Endothelial cell of umbilical vein (primary cell): ENCODE data around the gene ETV3. TPM values are rescaled to one million over a fixed set of nuclear protein-coding genes. Genes with fewer than 3 reads are reported as not detected.

Experiments used
- BruUV-seq: library from RNA; stranded (reverse); fragments of 400-500 nt; replicated peaks from 2 replicates; lab custom pipeline; 2021; lab: Mats Ljungman, UMichigan
- CTCF ChIA-PET: fragments of 300-600, 350-600 bp; sonication (Branson Sonifier 250); formaldehyde crosslinking; loops from one replicate; lab custom pipeline; 2021; ENCODE audit warnings: antibody characterized with exemption, inconsistent platforms; lab: Charles Lee
- POLR2A ChIA-PET: fragments of 300-600, 350-600 bp; sonication (Branson Sonifier 250); formaldehyde crosslinking; loops from one replicate; lab custom pipeline; 2021; ENCODE audit warnings: antibody characterized with exemption, inconsistent platforms; lab: Charles Lee
- DNase-seq: peaks from one replicate; pipeline ENCODE4 v3.0.0-alpha.2; 2011; ENCODE audit warnings: low read depth, low spot score
- FAIRE-seq: peaks from 2 replicates; lab custom pipeline; 2011; peaks lifted over from hg19 to GRCh38; lab: Jason Lieb, UNC
- H2AFZ ChIP-seq: 2 replicates; pipeline ENCODE4 v1.6.0; 2012; ENCODE audit warnings: low read depth, low read length, control low read depth, inconsistent platforms
- H3K27ac ChIP-seq: 2 replicates; pipeline ENCODE4 v1.5.1; 2011; ENCODE audit warnings: low read depth, mild to moderate bottlenecking, control low read depth, low read length, moderate library complexity; ENCODE audit not compliant: insufficient read depth
- H3K27me3 ChIP-seq, 2 experiments: 2 replicates each; pipeline versions ENCODE4 v1.6.0 to v1.6.1; 2011; ENCODE audit warnings: low read length in 2 of 2, mixed read lengths in 1 of 2; ENCODE audit not compliant: control insufficient read depth in 2 of 2, insufficient read depth in 2 of 2
- H3K36me3 ChIP-seq, 2 experiments: 2 replicates in 1 of 2; 3 replicates in 1 of 2; pipeline ENCODE4 v1.5.1; 2011; ENCODE audit warnings: low read length in 2 of 2, mild to moderate bottlenecking in 1 of 2, moderate library complexity in 1 of 2; ENCODE audit not compliant: control insufficient read depth in 2 of 2, insufficient read depth in 2 of 2; ENCODE audit errors: extremely low read depth in 1 of 2
- H3K4me1 ChIP-seq: 3 replicates; pipeline ENCODE4 v1.5.1; 2011; ENCODE audit warnings: mild to moderate bottlenecking, low read length; ENCODE audit not compliant: control insufficient read depth, insufficient read depth; ENCODE audit errors: extremely low read depth
- H3K4me2 ChIP-seq: 2 replicates; pipeline ENCODE4 v1.6.1; 2011; ENCODE audit warnings: low read length, control low read depth, mixed read lengths; ENCODE audit not compliant: insufficient read depth
- H3K4me3 ChIP-seq, 3 experiments: fragments of 200-600 bp in 1 of 3; sonication (generic), shearing (Covaris generic) in 1 of 3; replicated peaks in 1 of 3; 2 replicates each; pipeline ENCODE4 v1.5.1; 2011 to 2016; ENCODE audit warnings: control low read depth in 3 of 3, low read length in 3 of 3, mild to moderate bottlenecking in 2 of 3, inconsistent platforms in 1 of 3, low read depth in 1 of 3, moderate library complexity in 1 of 3; ENCODE audit not compliant: insufficient read depth in 1 of 3
- H3K79me2 ChIP-seq: 2 replicates; pipeline ENCODE4 v1.6.0; 2012; ENCODE audit warnings: low read length, inconsistent platforms; ENCODE audit not compliant: control insufficient read depth, insufficient read depth
- H3K9ac ChIP-seq: replicated peaks from 2 replicates; pipeline ENCODE3; 2011; ENCODE audit warnings: low read length, control low read depth; ENCODE audit not compliant: insufficient read depth; ENCODE audit errors: extremely low read depth
- H3K9me1 ChIP-seq: replicated peaks from 3 replicates; pipeline ENCODE4 v1.6.0; 2011; ENCODE audit warnings: mild to moderate bottlenecking, low read length; ENCODE audit not compliant: control insufficient read depth, insufficient read depth; ENCODE audit errors: extremely low read depth
- H3K9me3 ChIP-seq: replicated peaks from 2 replicates; pipeline ENCODE4 v1.5.1; 2012; ENCODE audit warnings: low read length, inconsistent platforms; ENCODE audit not compliant: control insufficient read depth, insufficient read depth
- H4K20me1 ChIP-seq: replicated peaks from 2 replicates; pipeline ENCODE3; 2011; ENCODE audit warnings: mild to moderate bottlenecking, low read length; ENCODE audit not compliant: control insufficient read depth, insufficient read depth; ENCODE audit errors: extremely low read depth
- EZH2 ChIP-seq: IDR thresholded peaks from 2 replicates; pipeline ENCODE4 v1.6.1; 2012; ENCODE audit warnings: borderline replicate concordance, low read depth, mild to moderate bottlenecking, moderate library complexity, low read length, inconsistent platforms; ENCODE audit not compliant: severe bottlenecking
- FOS ChIP-seq: IDR thresholded peaks from 2 replicates; pipeline ENCODE4 v1.6.1; 2011; ENCODE audit warnings: mild to moderate bottlenecking, low read length, moderate library complexity, borderline replicate concordance; ENCODE audit not compliant: insufficient read depth
- GATA2 ChIP-seq: IDR thresholded peaks from 2 replicates; pipeline ENCODE4 v1.7.0; 2011; ENCODE audit warnings: low read depth, mild to moderate bottlenecking, moderate library complexity, mixed read lengths, low read length; ENCODE audit not compliant: insufficient read length, insufficient read depth
- JUN ChIP-seq: IDR thresholded peaks from 2 replicates; pipeline ENCODE4 v1.6.1; 2011; ENCODE audit warnings: borderline replicate concordance, low read depth; ENCODE audit not compliant: insufficient read length, insufficient read depth
- MYC ChIP-seq: IDR thresholded peaks from one replicate; pipeline ENCODE4 v1.6.1; 2011; ENCODE audit warnings: mild to moderate bottlenecking, low read depth, low read length
- POLR2A ChIP-seq: IDR thresholded peaks from 2 replicates; pipeline ENCODE4 v1.6.1; 2012; ENCODE audit warnings: low read depth, mild to moderate bottlenecking, control low read depth, low read length
- POLR2AphosphoS5 ChIP-seq: IDR thresholded peaks from 2 replicates; pipeline ENCODE4 v1.6.1; 2012; ENCODE audit warnings: low read depth, mild to moderate bottlenecking, control low read depth, low read length, moderate library complexity; ENCODE audit not compliant: insufficient read depth
- dilution Hi-C: fragments of 300-500 bp; cut with MboI; formaldehyde crosslinking; loops from one replicate; pipeline ENCODE4 v1.15.0; 2019; ENCODE audit warnings: low sequenced_read_pairs; ENCODE audit not compliant: extremely low pct_ligation_motif_present
- intact Hi-C: fragments of 100-400 bp; cut with micrococcal nuclease; formaldehyde crosslinking; loops from one replicate; pipeline ENCODE4 v1.10.0; 2022
- polyA plus RNA-seq, 4 experiments: library from polyadenylated mRNA; depleted of rRNA in 3 of 4; stranded (reverse) in 3 of 4; unstranded in 1 of 4; fragments of >200 nt; gene quantifications; 2 replicates each; pipeline versions ENCODE4 v1.2.1 to v1.2.3, GENCODE V29; 2011 to 2012; ENCODE audit warnings: missing spikeins in 1 of 4
- total RNA-seq: library from RNA; stranded (reverse); gene quantifications from 2 replicates; pipeline ENCODE4 v1.2.3, GENCODE V29; 2021
- TF ChIP-seq, protein P1 (sequence below): IDR thresholded peaks from 2 replicates; pipeline ENCODE4 v1.6.1; 2011; ENCODE audit not compliant: insufficient read depth, insufficient read length
- TF ChIP-seq, protein P2 (sequence below), 2 donors: IDR thresholded peaks; 1 replicate in 1 of 2; 2 replicates in 1 of 2; pipeline ENCODE4 v1.5.1; 2011; ENCODE audit warnings: low read length in 2 of 2, mild to moderate bottlenecking in 2 of 2, moderate library complexity in 2 of 2, control low read depth in 1 of 2, inconsistent platforms in 1 of 2, low read depth in 1 of 2; ENCODE audit not compliant: insufficient read depth in 1 of 2; ENCODE audit errors: extremely low read depth in 1 of 2

The ETV3 gene
- total and polyA plus RNA-seq, 2 donors (not counting 3 experiments of a cell fraction or from before 2014, with no cell fraction given), result 6.8 to 22.3 TPM

DNA sequence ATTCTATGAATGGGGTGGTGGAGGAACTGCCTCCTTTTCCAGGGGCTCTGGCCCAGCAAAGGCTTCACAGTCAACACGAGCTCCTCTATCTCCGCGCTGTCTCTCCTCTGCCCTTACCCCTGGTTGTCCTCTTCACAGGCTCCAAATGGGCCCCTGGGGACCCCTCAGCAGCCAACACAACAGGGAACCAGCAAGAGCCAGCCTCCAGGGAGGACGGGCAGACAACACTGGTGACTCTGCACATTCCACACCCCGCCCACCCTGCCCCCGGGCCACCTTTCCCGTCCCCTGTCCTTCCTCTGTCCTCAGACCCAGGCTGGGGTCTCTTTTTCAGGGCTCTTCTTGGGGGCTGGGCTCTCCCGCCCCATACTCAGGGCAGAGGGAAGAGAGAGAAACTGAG, 17.5 kb upstream of the ETV3 start:
- intact Hi-C loops (loop anchor here (1.0 to 5.0 kb wide), 5 partner anchors 17 to 228 kb away; partner anchors contain the start of genes ARHGEF11 and ETV3), dilution Hi-C loops (no loop called here)
- Histone ChIP-seq H3K4me1 (peaks cover 23% of the 10 kb centered on the region), H3K27ac (no peak overlapping the region), H3K79me2 (no peaks in the 10 kb centered on the region), H3K4me2 (no peak overlapping the region), H2AFZ (peak overlapping the region; percentile 58), H3K9me3 (no peaks in the 10 kb centered on the region), H3K9me1 (no peaks in the 10 kb centered on the region), H3K27me3 (peaks cover 5 to 7% of the 10 kb centered on the region in 2 experiments), H4K20me1 (no peaks in the 10 kb centered on the region), H3K36me3 (no peaks in the 10 kb centered on the region), H3K9ac (no peak overlapping the region), H3K4me3 (no peak overlapping the region)
- no peak for FAIRE-seq
- CTCF ChIA-PET, result interaction anchor here (0.7 to 14.5 kb wide), 25 partner anchors 9 to 317 kb away, joined by 3 to 1121 read pairs (median 6); partner anchors contain the start of gene ETV3
- POLR2A ChIA-PET, result interaction anchor here (0.6 to 1.5 kb wide), 3 partner anchors 17 to 66 kb away, joined by 4 to 7 read pairs (median 7); partner anchors contain the start of gene ETV3
- TF ChIP-seq POLR2AphosphoS5 (no peak), JUN (no peak), FOS (no peak), GATA2 (no peak)
- TF ChIP-seq, protein P1, sequence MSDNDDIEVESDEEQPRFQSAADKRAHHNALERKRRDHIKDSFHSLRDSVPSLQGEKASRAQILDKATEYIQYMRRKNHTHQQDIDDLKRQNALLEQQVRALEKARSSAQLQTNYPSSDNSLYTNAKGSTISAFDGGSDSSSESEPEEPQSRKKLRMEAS, result no peak
- no peak for DNase-seq
- BruUV-seq, result no TSS peak

DNA sequence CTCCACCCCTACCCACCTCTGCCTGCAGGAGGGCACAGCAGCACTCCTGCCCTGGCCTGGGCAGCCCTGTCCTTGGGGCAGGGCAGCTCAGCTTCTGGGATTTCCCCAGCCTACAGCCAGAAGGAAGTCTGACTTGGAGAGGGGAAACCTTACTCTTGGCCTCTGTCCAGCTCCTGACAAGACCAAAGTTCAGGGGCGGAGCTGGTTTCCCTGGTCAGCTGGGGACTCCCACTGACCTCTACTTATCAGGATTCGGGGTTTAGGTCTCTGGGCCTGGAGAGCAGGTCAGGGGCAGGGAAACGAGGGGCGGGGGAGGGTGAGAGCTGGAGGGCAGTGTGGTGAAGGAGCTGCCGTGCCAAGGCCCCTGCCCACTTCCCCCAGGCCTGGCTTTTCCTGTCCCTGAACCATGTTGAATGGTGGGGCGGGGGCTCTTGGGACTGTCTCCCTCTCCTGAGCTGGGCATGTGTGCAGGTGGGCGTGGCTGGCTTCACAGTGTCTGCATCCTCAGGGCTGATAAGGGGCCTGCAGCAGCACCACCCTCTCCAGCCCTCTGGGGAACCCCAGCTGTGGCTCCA, 16.8 kb upstream of the ETV3 start:
- FAIRE-seq, result peak; percentile 95
- peak overlapping the region; percentile 48 for H2AFZ ChIP-seq
- no peaks in the 10 kb centered on the region for H3K36me3 ChIP-seq
- TF ChIP-seq FOS (no peak), POLR2AphosphoS5 (no peak), MYC (no peak), EZH2 (no peak), POLR2A (no peak), GATA2 (no peak), JUN (no peak)
- TF ChIP-seq, protein P1, result no peak
- TF ChIP-seq, protein P2, sequence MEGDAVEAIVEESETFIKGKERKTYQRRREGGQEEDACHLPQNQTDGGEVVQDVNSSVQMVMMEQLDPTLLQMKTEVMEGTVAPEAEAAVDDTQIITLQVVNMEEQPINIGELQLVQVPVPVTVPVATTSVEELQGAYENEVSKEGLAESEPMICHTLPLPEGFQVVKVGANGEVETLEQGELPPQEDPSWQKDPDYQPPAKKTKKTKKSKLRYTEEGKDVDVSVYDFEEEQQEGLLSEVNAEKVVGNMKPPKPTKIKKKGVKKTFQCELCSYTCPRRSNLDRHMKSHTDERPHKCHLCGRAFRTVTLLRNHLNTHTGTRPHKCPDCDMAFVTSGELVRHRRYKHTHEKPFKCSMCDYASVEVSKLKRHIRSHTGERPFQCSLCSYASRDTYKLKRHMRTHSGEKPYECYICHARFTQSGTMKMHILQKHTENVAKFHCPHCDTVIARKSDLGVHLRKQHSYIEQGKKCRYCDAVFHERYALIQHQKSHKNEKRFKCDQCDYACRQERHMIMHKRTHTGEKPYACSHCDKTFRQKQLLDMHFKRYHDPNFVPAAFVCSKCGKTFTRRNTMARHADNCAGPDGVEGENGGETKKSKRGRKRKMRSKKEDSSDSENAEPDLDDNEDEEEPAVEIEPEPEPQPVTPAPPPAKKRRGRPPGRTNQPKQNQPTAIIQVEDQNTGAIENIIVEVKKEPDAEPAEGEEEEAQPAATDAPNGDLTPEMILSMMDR (IDR thresholded peaks at IDR 0.05; ENCODE audit: extremely low read depth in 1 of 2, insufficient read depth in 1 of 2, low read depth in 1 of 2, low read length in 2 of 2), result no peak
- no peak overlapping the region for H3K4me3 ChIP-seq
- ChIA-PET POLR2A (interaction anchor here (1.4 to 1.5 kb wide), 2 partner anchors 17 to 65 kb away, joined by 7 read pairs; partner anchors contain the start of gene ETV3), CTCF (interaction anchor here (0.7 to 14.5 kb wide), 14 partner anchors 12 to 316 kb away, joined by 3 to 1121 read pairs (median 8); partner anchors contain the start of gene ETV3)
- H4K20me1 ChIP-seq, result no peaks in the 10 kb centered on the region
- intact Hi-C loops (loop anchor here (1.0 to 5.0 kb wide), 2 partner anchors 17 to 228 kb away; partner anchors contain the start of gene ETV3), dilution Hi-C loops (no loop called here)
- peak overlapping the region; percentile 9 for H3K27ac ChIP-seq
- H3K9me1 ChIP-seq, result no peaks in the 10 kb centered on the region
- H3K4me2 ChIP-seq, result no peak overlapping the region
- H3K27me3 ChIP-seq, result peaks cover 5 to 7% of the 10 kb centered on the region in 2 experiments
- no TSS peak for BruUV-seq
- H3K9me3 ChIP-seq, result no peaks in the 10 kb centered on the region
- no peak overlapping the region for H3K9ac ChIP-seq
- DNase-seq, result peak; percentile 82
- H3K79me2 ChIP-seq, result no peaks in the 10 kb centered on the region
- H3K4me1 ChIP-seq, result peaks cover 23% of the 10 kb centered on the region
